MCF 10A (cell line): ENCODE data around the gene MOSPD3. TPM values are rescaled to one million over a fixed set of nuclear protein-coding genes. Genes with fewer than 3 reads are reported as not detected.

ENCODE experiments used
- BruUV-seq: library from RNA; stranded (reverse); fragments of 400-500 nt; replicated peaks from 2 replicates; lab custom pipeline; 2021; lab: Mats Ljungman, UMichigan
- CTCF ChIA-PET: fragments of 300-600 bp; sonication (Branson Sonifier 250); formaldehyde crosslinking; extraction: SDS; loops from one replicate; lab custom pipeline; 2021; ENCODE audit warnings: antibody characterized with exemption, inconsistent platforms; lab: Yijun Ruan, JAX
- POLR2A ChIA-PET: fragments of 300-600, 350-650 bp; sonication (Branson Sonifier 250); formaldehyde crosslinking; extraction: SDS; loops from one replicate; lab custom pipeline; 2020; ENCODE audit warnings: antibody characterized with exemption, inconsistent platforms; lab: Yijun Ruan, JAX
- DNase-seq: peaks from one replicate; pipeline ENCODE4 v3.0.0-alpha.2; 2018; ENCODE audit not compliant: unreplicated experiment
- H3K27ac Mint-ChIP-seq: one replicate; pipeline ENCODE4 v1.8.0; 2022; ENCODE audit warnings: mild to moderate bottlenecking, low read depth, mixed read lengths; ENCODE audit not compliant: unreplicated experiment
- H3K27me3 Mint-ChIP-seq: one replicate; pipeline ENCODE4 v1.8.0; 2022; ENCODE audit warnings: mixed read lengths; ENCODE audit not compliant: insufficient read depth, unreplicated experiment
- H3K36me3 Mint-ChIP-seq: one replicate; pipeline ENCODE4 v1.8.0; 2022; ENCODE audit warnings: mild to moderate bottlenecking, moderate library complexity, mixed read lengths; ENCODE audit not compliant: insufficient read depth, unreplicated experiment
- H3K4me1 Mint-ChIP-seq: one replicate; pipeline ENCODE4 v1.8.0; 2022; ENCODE audit warnings: mixed read lengths; ENCODE audit not compliant: insufficient read depth, unreplicated experiment
- H3K4me3 Mint-ChIP-seq: one replicate; pipeline ENCODE4 v1.8.0; 2022; ENCODE audit warnings: mild to moderate bottlenecking, moderate library complexity, mixed read lengths; ENCODE audit not compliant: unreplicated experiment
- H3K9me3 Mint-ChIP-seq: one replicate; pipeline ENCODE4 v1.8.0; 2022; ENCODE audit warnings: mixed read lengths; ENCODE audit not compliant: unreplicated experiment
- intact Hi-C: fragments of 100-400 bp; cut with micrococcal nuclease; formaldehyde crosslinking; loops from 2 replicates; pipeline ENCODE4 v1.14.1; 2022
- total RNA-seq: library from RNA; stranded (reverse); gene quantifications from 2 replicates; pipeline ENCODE4 v1.2.3, GENCODE V29; 2022
- TF ChIP-seq, protein P1 (sequence below): fragments of 200-600 bp; IDR thresholded peaks from one replicate; pipeline ENCODE4 v1.8.0; 2022; ENCODE audit warnings: antibody characterized with exemption, mild to moderate bottlenecking; ENCODE audit not compliant: unreplicated experiment

Gene MOSPD3
- total RNA-seq, 1 experiment from 2014 or later = 7.4 TPM

GRCh38 chr7:100573691-100574361 lies 38.5 kb upstream of the MOSPD3 start, which contains the start of gene SAP25:
SAP25 (minus strand) TSS chr7:100573900; CDS start chr7:100573742, 158 bp downstream.
- Mint-ChIP-seq H3K4me3 (no peak within 1 kb of the TSS), H3K9me3 (no peaks in the 10 kb centered on the region), H3K27ac (no peak within 1 kb of the TSS), H3K36me3 (peaks cover 16% of the 10 kb centered on the region), H3K27me3 (no peaks in the 10 kb centered on the region), H3K4me1 (no peaks in the 10 kb centered on the region)
- no TSS peak for BruUV-seq
- ChIA-PET POLR2A (interaction anchor here (0.5 kb wide), 1 partner anchor 12 kb away, joined by 3 read pairs; the partner anchor contains the start of genes FBXO24 and LRCH4), CTCF (interaction anchor here (1.3 kb wide), 1 partner anchor 104 kb away, joined by 3 read pairs; no protein-coding TSS in a partner anchor)
- no peak for DNase-seq
- TF ChIP-seq, protein P1, sequence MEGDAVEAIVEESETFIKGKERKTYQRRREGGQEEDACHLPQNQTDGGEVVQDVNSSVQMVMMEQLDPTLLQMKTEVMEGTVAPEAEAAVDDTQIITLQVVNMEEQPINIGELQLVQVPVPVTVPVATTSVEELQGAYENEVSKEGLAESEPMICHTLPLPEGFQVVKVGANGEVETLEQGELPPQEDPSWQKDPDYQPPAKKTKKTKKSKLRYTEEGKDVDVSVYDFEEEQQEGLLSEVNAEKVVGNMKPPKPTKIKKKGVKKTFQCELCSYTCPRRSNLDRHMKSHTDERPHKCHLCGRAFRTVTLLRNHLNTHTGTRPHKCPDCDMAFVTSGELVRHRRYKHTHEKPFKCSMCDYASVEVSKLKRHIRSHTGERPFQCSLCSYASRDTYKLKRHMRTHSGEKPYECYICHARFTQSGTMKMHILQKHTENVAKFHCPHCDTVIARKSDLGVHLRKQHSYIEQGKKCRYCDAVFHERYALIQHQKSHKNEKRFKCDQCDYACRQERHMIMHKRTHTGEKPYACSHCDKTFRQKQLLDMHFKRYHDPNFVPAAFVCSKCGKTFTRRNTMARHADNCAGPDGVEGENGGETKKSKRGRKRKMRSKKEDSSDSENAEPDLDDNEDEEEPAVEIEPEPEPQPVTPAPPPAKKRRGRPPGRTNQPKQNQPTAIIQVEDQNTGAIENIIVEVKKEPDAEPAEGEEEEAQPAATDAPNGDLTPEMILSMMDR = no peak
- intact Hi-C loops = no loop called here

DNA sequence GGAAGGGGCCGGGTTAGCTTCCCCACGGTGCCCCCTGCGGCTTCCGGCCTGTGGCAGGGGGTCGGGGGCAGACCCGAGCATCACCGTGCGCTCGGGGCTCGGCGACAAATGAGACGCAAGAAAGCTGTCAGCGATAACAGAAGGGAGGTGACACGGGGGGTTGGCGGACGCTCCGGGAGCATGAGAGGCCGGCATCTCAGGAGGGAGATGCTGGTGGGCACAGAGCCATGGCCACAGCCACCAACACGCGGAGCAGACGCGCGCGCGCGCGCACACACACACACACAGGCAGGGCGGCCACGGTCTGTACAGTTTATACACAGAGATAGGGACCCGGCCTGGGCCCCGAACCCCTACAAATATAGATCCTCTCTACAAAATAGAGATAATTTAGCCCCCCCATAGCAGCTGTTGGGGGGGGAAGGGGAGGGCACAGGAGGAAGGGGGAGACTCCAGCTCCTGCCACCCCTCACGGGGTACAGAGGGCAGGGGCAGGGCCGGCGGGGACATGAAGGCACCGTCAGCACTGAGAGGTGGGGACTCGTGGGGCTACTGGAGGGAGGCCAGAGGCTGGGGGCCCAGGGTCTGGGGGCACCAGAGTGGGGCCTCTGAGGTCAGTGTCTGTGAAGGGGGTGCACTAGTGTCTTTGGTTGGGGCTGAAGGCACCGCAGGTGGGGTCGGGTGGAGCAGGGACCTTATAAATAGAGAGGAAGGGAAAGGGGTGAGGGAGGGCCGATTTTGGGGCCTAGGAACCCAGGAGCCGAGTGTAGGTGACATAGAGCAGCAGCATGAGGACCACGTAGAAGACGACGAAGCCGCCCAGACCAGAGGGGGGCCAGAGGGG lies 37.8 kb upstream of the MOSPD3 start:
- no TSS peak for BruUV-seq
- TF ChIP-seq, protein P1 = no peak
- no peak for DNase-seq
- Mint-ChIP-seq H3K4me1 (no peaks in the 10 kb centered on the region), H3K27ac (no peak overlapping the region), H3K9me3 (no peaks in the 10 kb centered on the region), H3K27me3 (no peaks in the 10 kb centered on the region), H3K36me3 (peaks cover 20% of the 10 kb centered on the region), H3K4me3 (no peak overlapping the region)
- ChIA-PET POLR2A (interaction anchor here (0.5 kb wide), 1 partner anchor 11 kb away, joined by 3 read pairs; the partner anchor contains the start of genes FBXO24 and LRCH4), CTCF (interaction anchor here (1.3 kb wide), 1 partner anchor 105 kb away, joined by 3 read pairs; no protein-coding TSS in a partner anchor)
- intact Hi-C loops = no loop called here

DNA sequence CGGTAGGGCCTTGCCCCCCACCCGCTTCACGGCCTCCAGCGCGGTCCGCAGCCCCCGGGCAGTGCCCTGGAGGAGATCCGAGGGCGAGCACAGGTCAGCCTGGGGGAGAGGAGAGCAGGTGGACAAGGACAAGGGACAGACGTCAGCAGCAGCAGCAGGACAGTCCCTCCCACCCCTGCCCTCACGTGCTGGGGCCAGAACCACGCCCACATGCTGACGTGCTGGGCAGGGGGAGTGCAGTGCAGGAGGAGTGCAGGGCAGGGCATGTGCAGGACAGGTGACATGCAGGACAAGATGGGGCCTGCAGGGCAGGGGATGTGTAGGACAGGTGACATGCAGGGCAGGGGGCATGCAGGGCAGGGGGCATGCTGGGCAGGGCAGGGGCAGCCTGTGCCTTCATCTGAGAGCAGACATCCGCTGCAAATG lies 37.1 kb upstream of the MOSPD3 start:
- intact Hi-C loops = no loop called here
- TF ChIP-seq, protein P1 = no peak
- POLR2A ChIA-PET = no interaction called here
- Mint-ChIP-seq H3K27me3 (no peaks in the 10 kb centered on the region), H3K36me3 (peaks cover 20% of the 10 kb centered on the region), H3K4me3 (no peak overlapping the region), H3K27ac (no peak overlapping the region), H3K4me1 (no peaks in the 10 kb centered on the region), H3K9me3 (no peaks in the 10 kb centered on the region)
- BruUV-seq = no TSS peak
- CTCF ChIA-PET = interaction anchor here (1.3 kb wide), 1 partner anchor 106 kb away, joined by 3 read pairs; no protein-coding TSS in a partner anchor
- no peak for DNase-seq
